CD4-positive, alpha-beta T cell treated with Interleukin-21 for 1 hour (primary cell): ENCODE data around the gene CAPN6.

Experiments used
- DNase-seq: peaks from one replicate; pipeline ENCODE4 v3.0.0-alpha.2; 2020

The CAPN6 gene

DNA sequence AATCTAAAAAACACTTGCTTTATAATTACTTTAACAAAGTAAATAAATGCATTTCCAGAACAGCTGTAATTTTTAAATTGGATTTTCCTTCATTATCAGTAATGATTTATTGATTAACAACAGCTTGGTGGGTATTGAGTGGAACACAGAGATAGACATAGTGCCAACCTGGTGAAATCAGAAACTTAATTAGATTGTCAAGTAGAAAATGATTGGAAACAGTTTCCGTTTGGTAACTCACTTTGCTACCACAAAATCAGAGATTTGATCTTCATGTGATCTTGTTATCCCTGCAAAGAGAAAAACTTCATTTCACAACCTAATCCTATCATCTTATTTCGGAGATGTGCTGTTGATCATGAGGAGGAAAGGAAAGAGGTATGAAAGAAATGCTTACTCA, 70.8 kb downstream of the CAPN6 start:
- no peak for DNase-seq
